Measurements from ENCODE around the gene PTPN3. TPM values are rescaled to one million over a fixed set of nuclear protein-coding genes. Genes with fewer than 3 reads are reported as not detected.
A peak's percentile ranks its signal among the peaks of the same experiment; 100 is the strongest.
"Not testable (repeated sequence)": the region's sequence is repeated elsewhere in the genome, so short reads cannot be mapped to it uniquely, and the experiment has no call there.

The PTPN3 gene
- total RNA-seq, result 10 to 100 TPM; 13.2 to 19.5 TPM

DNA sequence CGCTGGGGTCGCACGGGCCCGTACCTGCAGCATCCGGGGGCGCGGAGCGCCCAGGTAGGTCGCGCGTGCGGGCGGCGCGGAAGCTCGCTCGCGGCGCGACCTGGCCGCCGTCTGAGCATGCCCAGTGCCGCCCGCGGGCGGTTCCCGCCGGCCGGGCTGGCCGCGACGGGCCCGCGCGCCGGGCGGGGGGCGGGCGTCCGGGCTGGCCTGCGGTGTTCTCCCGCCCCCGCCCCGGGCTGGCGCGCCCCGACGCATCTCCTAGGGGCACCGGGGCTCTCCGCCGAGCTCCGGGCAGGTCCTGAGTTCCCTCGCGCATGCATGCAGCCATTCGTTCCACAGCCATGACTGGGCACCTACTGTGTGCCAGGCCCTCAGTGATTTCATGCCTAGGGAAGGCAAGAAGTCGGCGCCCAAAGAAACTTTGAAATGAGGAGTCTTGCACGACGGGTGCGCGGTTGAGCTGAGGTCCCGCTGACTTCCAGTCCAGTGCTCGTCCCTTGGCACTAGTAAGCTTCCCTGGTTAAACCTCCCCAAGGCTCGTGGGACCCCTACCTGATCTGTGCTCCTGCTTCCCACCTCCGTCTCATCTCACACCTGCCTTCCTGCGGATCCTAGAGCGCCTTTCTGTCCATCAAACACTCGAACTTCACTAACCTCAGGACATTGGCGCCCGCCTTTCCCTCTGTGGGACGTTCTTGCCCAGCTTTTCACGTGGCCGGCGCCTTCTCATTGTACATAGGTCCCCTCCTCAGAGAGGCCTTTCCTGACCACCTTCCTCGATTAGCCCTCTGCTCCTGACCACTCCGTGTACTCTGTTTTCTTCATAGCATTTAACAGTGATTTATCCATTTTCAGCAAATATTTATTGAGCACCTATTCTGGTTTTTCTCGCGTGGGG is at the start of gene PTPN3:
PTPN3 (minus strand) TSS at position 113 of the 898 bp plus-strand sequence. CDS start 34,873 bp downstream, outside the sequence.
- H3K27ac ChIP-seq, result peak within 1 kb of the TSS; percentile 81 to 83 (median 82)

DNA sequence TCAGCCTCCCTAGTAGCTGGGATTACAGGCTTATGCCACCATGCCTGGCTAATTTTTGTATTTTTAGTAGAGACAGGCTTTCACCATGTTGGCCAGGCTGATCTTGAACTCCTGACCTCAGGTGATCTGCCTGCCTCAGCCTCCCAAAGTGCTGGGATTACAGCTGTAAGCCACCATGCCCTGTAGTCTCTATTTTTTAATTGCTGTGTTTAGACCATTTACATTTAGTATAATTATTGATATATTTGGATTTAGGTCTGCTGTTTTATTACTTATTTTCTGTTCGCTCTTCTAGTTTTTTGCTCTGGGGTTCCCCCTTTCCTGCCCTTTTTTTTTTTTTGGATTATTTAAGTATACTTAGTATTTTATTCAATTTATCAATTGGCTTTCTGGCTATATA is 46.8 kb upstream of the PTPN3 start:
- DNase-seq; H3K27ac ChIP-seq; H3K36me3 ChIP-seq (replicated peaks in 1 of 2; ENCODE audit: insufficient read depth in 1 of 2, low read depth in 2 of 2); intact Hi-C loops (cut with DNase I); H3K9me3 ChIP-seq; H3K4me3 ChIP-seq; ATAC-seq; H3K4me1 ChIP-seq; H3K27me3 ChIP-seq: not testable (repeated sequence)
- WGBS, 2 donors, result 86 to 87% methylated on average over 1 of the region's 1 CpG

More for the DNA sequence above, at the start of gene PTPN3:
- Histone ChIP-seq H3K36me3 (replicated peaks in 1 of 2; ENCODE audit: insufficient read depth in 1 of 2, low read depth in 2 of 2) (no peaks in the 10 kb centered on the region), H3K4me1 (peaks cover 44% of the 10 kb centered on the region), H3K4me3 (peak within 1 kb of the TSS; percentile 50 to 59), H3K27me3 (no peaks in the 10 kb centered on the region), H3K9me3 (no peaks in the 10 kb centered on the region)
- DNase-seq (peak in 3 of 4 donors; percentile 44 to 67 (median 46)), ATAC-seq (peak; percentile 74)
- intact Hi-C loops (cut with DNase I), result no loop called here
- no peak for TF ChIP-seq CTCF (IDR thresholded peaks at IDR 0.05)
- WGBS, 2 donors, result 13 to 53% methylated on average over 17 to 72 of the region's 78 CpGs

DNA sequence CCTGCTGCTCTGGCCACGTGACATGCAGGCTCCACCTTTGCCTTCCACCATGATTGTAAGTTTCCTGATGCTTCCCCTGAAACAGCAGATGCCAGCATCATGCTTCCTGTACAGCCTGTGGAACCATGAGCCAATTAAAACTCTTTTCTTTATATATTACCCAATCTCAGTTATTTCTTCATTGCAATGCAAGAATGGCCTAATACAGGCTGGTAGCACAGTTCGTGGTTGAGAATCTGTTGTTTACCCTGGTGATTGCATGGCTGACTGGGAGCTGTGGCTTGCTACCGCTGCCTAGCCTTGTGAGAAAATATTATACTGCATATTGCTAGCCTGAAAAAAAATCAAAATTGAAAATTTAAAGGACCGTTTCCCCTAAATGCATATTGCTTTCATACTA is 44.8 kb upstream of the PTPN3 start:
- H3K27me3 ChIP-seq, result peaks cover 0 to 4% of the 10 kb centered on the region in 2 donors
- WGBS, 2 donors, result 59 to 67% methylated on average over 4 of the region's 4 CpGs
- H3K4me3 ChIP-seq, result no peak overlapping the region
- no peak for ATAC-seq
- no peak overlapping the region for H3K27ac ChIP-seq
- intact Hi-C loops (cut with DNase I), result no loop called here
- DNase-seq, result no peak
- H3K9me3 ChIP-seq, result peaks cover 0 to 4% (median 0%) of the 10 kb centered on the region in 3 donors
- no peaks in the 10 kb centered on the region for H3K4me1 ChIP-seq
- H3K36me3 ChIP-seq (replicated peaks in 1 of 2; ENCODE audit: insufficient read depth in 1 of 2, low read depth in 2 of 2), result no peaks in the 10 kb centered on the region
- no peak for TF ChIP-seq POLR2A (IDR thresholded peaks at IDR 0.05)
- TF ChIP-seq CTCF (IDR thresholded peaks at IDR 0.05), result no peak

GRCh38 chr9:109538346-109538745 is 40.2 kb upstream of the PTPN3 start:
- Histone ChIP-seq H3K4me1 (no peaks in the 10 kb centered on the region), H3K27ac (no peak overlapping the region), H3K9me3 (no peaks in the 10 kb centered on the region), H3K36me3 (replicated peaks in 1 of 2; ENCODE audit: insufficient read depth in 1 of 2, low read depth in 2 of 2) (no peaks in the 10 kb centered on the region), H3K27me3 (peaks cover 0 to 4% of the 10 kb centered on the region in 2 donors), H3K4me3 (no peak overlapping the region)
- ATAC-seq (no peak), DNase-seq (no peak)
- TF ChIP-seq POLR2A (IDR thresholded peaks at IDR 0.05) (no peak), CTCF (IDR thresholded peaks at IDR 0.05) (no peak)
- WGBS, 2 donors, result 51 to 61% methylated on average over 5 of the region's 5 CpGs
- intact Hi-C loops (cut with DNase I), result no loop called here

DNA sequence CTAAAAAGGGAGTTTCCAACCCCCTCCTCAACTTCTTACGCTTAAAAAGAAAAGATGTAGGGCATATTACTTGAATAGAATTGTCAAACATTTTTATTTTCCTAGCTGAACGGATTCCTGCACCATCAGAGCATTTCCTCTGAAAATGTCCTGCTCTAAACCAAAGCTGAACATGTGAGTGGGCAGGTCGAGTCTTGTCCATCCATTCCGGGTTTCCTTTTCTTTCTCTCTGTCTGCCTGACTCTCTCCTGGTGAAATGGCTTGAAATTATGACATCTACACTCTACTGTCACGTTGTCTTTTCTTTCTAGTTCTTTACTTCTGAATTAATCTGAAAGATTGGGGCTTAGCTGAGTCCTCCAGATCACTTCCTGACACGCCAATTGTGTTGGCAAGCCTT is 39.2 kb upstream of the PTPN3 start:
- no peak for ATAC-seq
- H3K27me3 ChIP-seq, result peaks cover 0 to 4% of the 10 kb centered on the region in 2 donors
- TF ChIP-seq CTCF (IDR thresholded peaks at IDR 0.05) (no peak), POLR2A (IDR thresholded peaks at IDR 0.05) (no peak)
- WGBS, 2 donors, result 62 to 70% methylated on average over 6 of the region's 6 CpGs
- no peaks in the 10 kb centered on the region for H3K4me1 ChIP-seq
- no peak for DNase-seq
- intact Hi-C loops (cut with DNase I), result no loop called here
- no peaks in the 10 kb centered on the region for H3K36me3 ChIP-seq (replicated peaks in 1 of 2; ENCODE audit: insufficient read depth in 1 of 2, low read depth in 2 of 2)
- no peak overlapping the region for H3K4me3 ChIP-seq
- no peaks in the 10 kb centered on the region for H3K9me3 ChIP-seq
- no peak overlapping the region for H3K27ac ChIP-seq
